Karpas-422 (cell line): ENCODE measurements around the gene OAT. TPM values are rescaled to one million over a fixed set of nuclear protein-coding genes. Genes with fewer than 3 reads are reported as not detected.
"Not testable (repeated sequence)": the region's sequence is repeated elsewhere in the genome, so short reads cannot be mapped to it uniquely, and the experiment has no call there.

ENCODE experiments used
- DNase-seq: peaks from one replicate; pipeline ENCODE4 v3.0.0-alpha.2; 2015
- H2AFZ ChIP-seq: fragments of 200-600 bp; sonication (generic); 2 replicates; pipeline ENCODE4 v1.6.1; 2014; ENCODE audit warnings: antibody characterized with exemption, low read length, mixed read lengths
- H3K27ac ChIP-seq: fragments of 200-600 bp; sonication (generic); 2 replicates; pipeline ENCODE4 v1.5.1; 2014; ENCODE audit warnings: mild to moderate bottlenecking, low read length, moderate library complexity
- H3K27me3 ChIP-seq: fragments of 200-600 bp; sonication (generic); 2 replicates; pipeline ENCODE4 v1.6.1; 2014; ENCODE audit warnings: low read length, mixed read lengths
- H3K36me3 ChIP-seq: fragments of 200-600 bp; sonication (generic); 2 replicates; pipeline ENCODE4 v1.6.1; 2014; ENCODE audit warnings: low read length, mixed read lengths; ENCODE audit not compliant: insufficient read depth
- H3K4me1 ChIP-seq: fragments of 200-600 bp; sonication (generic); 2 replicates; pipeline ENCODE4 v1.6.1; 2014; ENCODE audit warnings: mild to moderate bottlenecking, low read length, mixed read lengths
- H3K4me2 ChIP-seq: fragments of 200-600 bp; sonication (generic); 2 replicates; pipeline ENCODE4 v1.6.1; 2014; ENCODE audit warnings: low read length, low read depth, mild to moderate bottlenecking; ENCODE audit not compliant: poor library complexity, severe bottlenecking
- H3K4me3 ChIP-seq: fragments of 200-600 bp; sonication (generic); 2 replicates; pipeline ENCODE4 v1.5.1; 2014; ENCODE audit warnings: mild to moderate bottlenecking, antibody characterized with exemption, low read length, mixed read lengths
- H3K79me2 ChIP-seq: fragments of 200-600 bp; sonication (generic); 2 replicates; pipeline ENCODE4 v1.6.1; 2014; ENCODE audit warnings: mild to moderate bottlenecking, low read length, mixed read lengths
- H3K9ac ChIP-seq: fragments of 200-600 bp; sonication (generic); 2 replicates; pipeline ENCODE4 v1.6.0; 2014; ENCODE audit warnings: low read length
- H3K9me2 ChIP-seq: fragments of 200-600 bp; sonication (generic), shearing (Covaris generic); replicated peaks from 2 replicates; pipeline ENCODE4 v1.6.0; 2014; ENCODE audit warnings: mild to moderate bottlenecking, low read length, moderate library complexity; ENCODE audit not compliant: insufficient read depth
- H3K9me3 ChIP-seq: fragments of 300-700, 200-600 bp; sonication (generic); 2 replicates; pipeline ENCODE4 v1.6.1; 2014; ENCODE audit warnings: low read length, mixed read lengths
- H4K20me1 ChIP-seq: fragments of 200-600 bp; sonication (generic); 2 replicates; pipeline ENCODE4 v1.6.1; 2014; ENCODE audit warnings: mild to moderate bottlenecking, antibody characterized with exemption, low read length, low read depth; ENCODE audit not compliant: insufficient read depth
- total RNA-seq: library from RNA; depleted of rRNA; stranded (reverse); fragments of >200 nt; shearing (Covaris generic); gene quantifications from 2 replicates; pipeline ENCODE4 v1.2.3, GENCODE V29; 2014; ENCODE audit warnings: low replicate concordance

OAT gene
- total RNA-seq, 1 experiment from 2014 or later, result 98.4 TPM

DNA sequence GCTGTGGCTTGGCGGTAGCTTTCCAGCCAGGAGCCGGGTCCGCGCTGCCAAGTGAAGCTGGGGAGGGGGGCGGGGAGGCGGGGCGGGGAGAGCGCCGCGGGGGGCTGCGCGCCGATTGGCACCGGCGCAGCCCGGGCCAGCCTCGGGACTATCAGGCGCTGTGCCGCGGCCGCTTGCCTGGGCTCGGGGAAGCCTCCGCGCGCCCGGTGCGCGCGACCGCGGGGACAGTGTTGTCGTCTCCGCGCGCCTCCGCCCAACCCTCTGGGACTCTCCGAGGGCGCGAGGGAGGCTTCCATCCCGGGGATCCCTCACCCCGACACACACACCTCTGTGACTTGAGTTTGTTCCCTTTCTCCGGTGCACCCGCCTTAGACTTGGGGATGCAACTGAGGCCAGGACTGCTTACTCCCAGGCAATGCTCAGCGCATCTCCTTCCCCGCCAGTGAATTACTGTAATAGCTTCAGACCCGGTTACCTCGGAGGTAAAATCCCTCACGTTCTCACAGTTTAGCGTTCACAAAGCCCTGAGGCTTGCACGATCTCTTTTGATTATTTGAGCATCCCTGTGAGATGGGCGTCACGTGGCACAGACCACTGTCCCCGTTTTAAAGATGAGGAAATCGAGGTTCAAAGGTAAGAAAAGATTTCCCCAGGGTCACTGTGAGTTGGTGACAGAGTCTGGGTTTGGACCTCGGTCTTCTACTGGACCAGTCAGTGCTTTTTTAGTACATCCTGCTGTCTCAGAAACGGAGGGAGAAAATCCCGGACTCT, 31.5 kb upstream of the OAT start, which contains the start of gene NKX1-2:
NKX1-2 (minus strand) TSS at position 24 of the 771 bp plus-strand sequence. CDS start 92 bp downstream, outside the sequence.
- Histone ChIP-seq H3K4me3 (no peak within 1 kb of the TSS), H3K4me2 (no peak within 1 kb of the TSS), H2AFZ (no peak within 1 kb of the TSS), H3K79me2 (no peaks in the 10 kb centered on the region), H3K27ac (no peak within 1 kb of the TSS), H3K36me3 (no peaks in the 10 kb centered on the region), H4K20me1 (no peaks in the 10 kb centered on the region), H3K9me3 (no peaks in the 10 kb centered on the region), H3K4me1 (no peaks in the 10 kb centered on the region), H3K9ac (no peak within 1 kb of the TSS), H3K27me3 (no peaks in the 10 kb centered on the region), H3K9me2 (no peaks in the 10 kb centered on the region)
- no peak for DNase-seq

DNA sequence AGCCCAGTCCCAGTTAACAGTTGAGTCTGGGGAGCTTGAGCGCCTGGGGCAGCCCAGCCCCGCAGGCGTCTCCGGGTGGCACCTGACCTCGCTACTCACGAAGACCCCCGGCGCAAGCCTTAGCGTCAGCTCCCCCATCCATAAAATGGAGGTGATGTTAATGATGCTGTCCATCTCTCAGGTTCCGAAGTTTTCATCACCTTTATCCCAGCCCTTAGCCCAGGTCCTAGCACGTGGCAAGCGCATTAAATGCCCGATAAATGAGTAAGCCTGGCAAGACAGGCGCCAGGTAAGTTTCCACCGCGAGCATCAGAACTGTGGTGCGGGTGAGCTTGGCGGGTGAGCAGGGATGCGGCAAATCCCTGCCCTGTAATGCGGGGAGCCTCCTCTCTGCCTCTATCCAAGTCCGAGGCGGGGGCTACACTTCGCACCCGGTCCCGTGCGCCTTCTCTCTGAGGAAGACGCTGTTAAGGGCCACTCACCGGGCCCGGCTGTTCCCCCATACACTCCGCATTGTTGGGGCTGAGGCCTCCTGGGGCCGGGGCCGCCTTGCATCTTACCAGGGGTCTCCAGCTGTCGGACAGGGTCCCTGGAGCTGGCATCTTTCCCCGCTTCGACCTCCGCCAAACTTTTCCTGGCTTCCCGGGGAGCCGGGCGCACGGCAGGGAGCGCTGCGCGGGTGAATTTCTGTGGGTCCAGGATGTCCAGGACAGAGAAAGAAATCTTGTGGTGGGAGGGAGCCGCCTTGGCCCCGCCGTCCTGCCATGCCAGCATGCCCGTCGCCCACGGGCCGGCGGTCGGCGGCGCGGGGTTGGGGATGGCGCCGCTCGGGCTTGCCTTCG, 30.7 kb upstream of the OAT start:
- no peak overlapping the region for H2AFZ ChIP-seq

DNA sequence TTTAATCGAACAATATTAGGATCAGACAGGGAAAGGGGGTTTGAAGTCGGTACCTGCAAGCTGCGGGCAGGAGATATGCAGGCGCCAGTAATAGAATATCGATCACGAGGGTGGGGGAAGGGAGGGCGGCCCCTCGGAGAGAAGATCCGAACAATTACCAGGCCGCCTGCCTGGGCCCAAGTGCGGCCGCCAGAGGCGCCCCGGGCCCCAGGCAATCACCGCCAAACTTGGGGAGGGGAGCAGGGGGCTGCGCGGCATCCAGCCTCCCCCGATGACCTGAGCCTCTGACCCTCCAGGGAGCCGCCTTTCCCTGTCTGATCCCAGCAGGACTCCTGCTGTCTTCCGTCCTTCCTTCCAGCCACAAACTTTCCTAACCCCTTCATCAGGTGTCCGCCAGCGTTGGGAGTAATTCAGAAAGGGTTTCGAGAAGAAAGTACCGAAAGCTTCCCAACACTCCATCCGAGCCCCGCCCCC, 30.0 kb upstream of the OAT start:
- Histone ChIP-seq H3K9me3 (no peaks in the 10 kb centered on the region), H3K9ac (no peak overlapping the region), H3K4me2 (no peak overlapping the region), H3K79me2 (no peaks in the 10 kb centered on the region), H3K27ac (no peak overlapping the region), H4K20me1 (no peaks in the 10 kb centered on the region), H3K4me3 (no peak overlapping the region), H3K4me1 (no peaks in the 10 kb centered on the region), H3K27me3 (no peaks in the 10 kb centered on the region), H3K9me2 (no peaks in the 10 kb centered on the region), H2AFZ (no peak overlapping the region), H3K36me3 (no peaks in the 10 kb centered on the region)
- no peak for DNase-seq

More for the DNA sequence above, 30.7 kb upstream of the OAT start:
- H3K79me2 ChIP-seq, result no peaks in the 10 kb centered on the region
- H3K4me3 ChIP-seq, result no peak overlapping the region
- no peaks in the 10 kb centered on the region for H4K20me1 ChIP-seq
- no peaks in the 10 kb centered on the region for H3K9me3 ChIP-seq
- H3K27me3 ChIP-seq, result no peaks in the 10 kb centered on the region
- H3K36me3 ChIP-seq, result no peaks in the 10 kb centered on the region
- no peaks in the 10 kb centered on the region for H3K9me2 ChIP-seq
- H3K4me1 ChIP-seq, result no peaks in the 10 kb centered on the region
- no peak overlapping the region for H3K27ac ChIP-seq
- DNase-seq, result no peak
- no peak overlapping the region for H3K4me2 ChIP-seq
- no peak overlapping the region for H3K9ac ChIP-seq

DNA sequence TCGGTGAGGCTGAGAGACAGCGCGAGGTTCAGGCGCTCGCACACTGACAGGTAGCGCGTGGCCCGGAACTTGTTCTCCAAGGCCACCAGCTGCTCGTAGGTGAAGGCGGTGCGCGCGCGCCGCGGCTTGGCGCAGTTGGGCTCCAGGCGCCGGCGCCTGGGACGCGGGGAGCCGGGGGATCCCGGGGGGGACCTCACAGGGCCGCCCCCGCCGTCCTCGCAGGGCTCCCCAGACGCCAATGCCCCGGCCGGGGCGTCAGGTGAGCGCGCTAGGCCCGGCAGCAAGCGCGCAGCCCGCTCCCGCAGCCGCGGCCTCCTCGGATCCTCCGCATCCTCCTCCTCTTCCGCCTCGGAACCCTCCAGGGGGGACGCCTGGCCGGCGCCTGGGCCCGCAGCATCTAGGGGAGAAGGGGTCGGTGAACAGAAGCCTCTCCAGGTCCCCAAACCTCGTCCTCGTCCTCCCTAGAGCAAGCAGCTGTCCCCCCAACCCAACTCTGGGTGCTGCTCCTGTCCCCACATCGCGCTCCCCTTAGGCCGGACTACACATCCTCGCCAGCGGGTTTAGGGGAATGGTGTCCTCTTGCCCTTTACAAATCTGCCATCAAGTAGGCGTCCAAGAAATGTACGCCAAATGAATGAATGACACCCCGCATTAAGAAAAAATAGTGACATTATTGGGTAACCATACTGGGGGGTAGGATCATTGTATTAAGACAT, 29.2 kb upstream of the OAT start:
- H3K9me3 ChIP-seq, result no peaks in the 10 kb centered on the region
- H3K27ac ChIP-seq, result no peak overlapping the region
- H2AFZ ChIP-seq, result no peak overlapping the region
- H4K20me1 ChIP-seq, result no peaks in the 10 kb centered on the region
- no peak overlapping the region for H3K4me3 ChIP-seq
- no peaks in the 10 kb centered on the region for H3K27me3 ChIP-seq
- H3K4me1 ChIP-seq, result no peaks in the 10 kb centered on the region
- no peak overlapping the region for H3K4me2 ChIP-seq
- no peaks in the 10 kb centered on the region for H3K36me3 ChIP-seq
- no peak overlapping the region for H3K9ac ChIP-seq
- H3K9me2 ChIP-seq, result no peaks in the 10 kb centered on the region
- DNase-seq, result no peak
- H3K79me2 ChIP-seq, result no peaks in the 10 kb centered on the region

DNA sequence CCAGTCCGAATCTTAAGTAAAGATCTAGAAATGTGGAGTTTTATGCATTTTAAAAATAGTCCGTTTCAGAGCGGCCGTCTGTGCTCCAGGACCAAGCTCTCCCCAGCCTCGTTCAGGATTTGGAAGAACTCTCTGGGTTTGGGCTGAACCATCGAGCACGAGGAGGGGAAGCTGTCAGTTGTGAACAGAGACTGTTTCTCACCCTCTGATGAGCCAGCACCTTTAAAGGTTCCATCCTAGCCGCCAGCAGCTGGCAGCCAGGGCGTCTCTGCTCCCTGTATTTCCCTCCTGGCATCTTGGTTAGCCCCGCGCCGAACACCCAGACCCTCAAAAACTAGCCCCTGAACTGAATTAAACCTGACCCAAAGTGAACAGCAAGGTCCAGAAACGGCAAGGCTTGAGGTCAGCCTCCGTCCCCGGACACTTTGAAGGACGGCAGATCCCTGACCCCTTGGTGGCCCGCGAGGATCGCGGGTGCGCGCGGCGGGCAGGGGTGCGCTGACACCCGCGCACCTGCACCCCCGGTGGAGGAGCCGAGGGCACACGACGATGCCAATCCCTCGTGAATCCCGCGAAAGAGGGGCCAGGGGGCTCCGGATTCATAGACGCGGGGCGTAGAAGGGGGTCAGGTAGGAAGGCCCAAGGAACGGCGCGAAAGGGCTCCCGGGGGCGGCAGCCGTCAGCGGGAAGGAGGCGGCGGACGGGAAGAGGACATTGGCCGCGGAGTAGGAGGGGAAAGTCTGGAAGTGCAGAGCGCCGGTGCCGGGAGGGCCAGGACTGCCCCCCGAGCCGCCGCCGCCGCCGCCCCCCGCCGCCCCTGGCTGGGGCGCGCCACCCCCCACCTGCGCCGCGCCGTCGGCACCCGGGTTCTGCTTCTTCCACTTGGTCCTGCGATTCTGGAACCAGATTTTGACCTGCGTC, 28.4 kb upstream of the OAT start:
- no peak overlapping the region for H3K4me2 ChIP-seq

DNA sequence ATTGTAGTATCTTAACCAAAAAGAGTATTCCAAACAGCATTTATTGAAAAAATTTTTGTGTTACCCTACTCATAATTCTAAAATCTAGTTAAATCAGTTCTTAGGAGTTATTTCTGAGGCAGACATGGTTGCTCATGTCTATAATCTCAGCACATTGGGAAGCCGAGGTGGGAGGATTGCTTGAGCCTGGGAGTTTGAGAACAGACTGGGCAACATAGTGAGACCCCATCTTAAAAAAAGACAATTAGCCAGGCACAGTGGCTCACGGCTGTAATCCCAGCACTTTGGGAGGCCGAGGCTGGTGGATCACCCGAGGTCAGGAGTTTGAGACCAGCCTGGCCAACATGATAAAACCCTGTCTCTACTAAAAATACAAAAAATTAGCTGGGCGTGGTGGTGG, 23.0 kb upstream of the OAT start:
- H3K9me2 ChIP-seq, H3K36me3 ChIP-seq, H3K79me2 ChIP-seq, H3K4me3 ChIP-seq, H4K20me1 ChIP-seq, DNase-seq, H3K9me3 ChIP-seq, H3K27ac ChIP-seq, H2AFZ ChIP-seq, H3K4me2 ChIP-seq, H3K9ac ChIP-seq, H3K27me3 ChIP-seq: not testable (repeated sequence)
- H3K4me1 ChIP-seq, result peaks cover 33% of the 10 kb centered on the region

More for the DNA sequence above, 28.4 kb upstream of the OAT start:
- no peak for DNase-seq
- Histone ChIP-seq H3K9me3 (no peaks in the 10 kb centered on the region), H3K36me3 (no peaks in the 10 kb centered on the region), H4K20me1 (no peaks in the 10 kb centered on the region), H3K4me3 (no peak overlapping the region), H2AFZ (no peak overlapping the region), H3K9ac (no peak overlapping the region), H3K4me1 (no peaks in the 10 kb centered on the region), H3K27me3 (no peaks in the 10 kb centered on the region), H3K27ac (no peak overlapping the region), H3K79me2 (no peaks in the 10 kb centered on the region), H3K9me2 (no peaks in the 10 kb centered on the region)

DNA sequence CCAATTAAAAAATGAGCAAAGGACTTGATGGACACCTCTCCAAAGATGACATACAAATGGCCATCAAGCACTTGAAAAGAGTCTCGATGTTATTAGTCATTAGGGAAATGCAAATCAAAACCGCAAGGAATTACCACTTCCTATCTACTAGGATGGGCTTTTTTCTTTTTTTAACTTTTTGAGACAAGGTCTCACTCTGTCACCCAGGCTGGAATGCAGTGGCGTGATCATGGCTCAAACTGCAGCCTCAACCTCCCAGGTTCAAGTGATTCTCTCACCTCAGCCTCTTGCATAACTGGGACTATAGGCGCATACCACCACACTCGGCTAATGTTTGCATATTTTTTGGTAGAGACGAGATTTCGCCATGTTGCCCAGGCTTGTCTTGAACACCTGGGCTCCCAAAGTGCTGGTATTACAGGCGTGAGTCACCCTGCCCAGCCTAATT, 17.5 kb upstream of the OAT start:
- Histone ChIP-seq H3K27ac (peak overlapping the region; percentile 76), H3K4me3 (peak overlapping the region; percentile 46), H3K9me3 (no peaks in the 10 kb centered on the region), H3K27me3 (no peaks in the 10 kb centered on the region), H3K9me2 (no peaks in the 10 kb centered on the region), H3K9ac (peak overlapping the region; percentile 32; the same call in 1 of the 2 replicates), H2AFZ (peak overlapping the region; percentile 74; the same call in 1 of the 2 replicates), H3K4me2 (peak overlapping the region; percentile 73), H3K4me1 (peaks cover 46% of the 10 kb centered on the region), H3K36me3 (no peaks in the 10 kb centered on the region), H3K79me2 (no peaks in the 10 kb centered on the region), H4K20me1 (no peaks in the 10 kb centered on the region)
- peak; percentile 85 for DNase-seq
